IMR-90 (cell line): ENCODE measurements around the gene GATA1. TPM values are rescaled to one million over a fixed set of nuclear protein-coding genes. Genes with fewer than 3 reads are reported as not detected.

Experiments
- ATAC-seq: fragments of 200-7000 bp; cut with Tn5 transposase; 2 replicates; pipeline ENCODE4 v1.9.1; 2020; ENCODE audit warnings: low read depth, mild to moderate bottlenecking, moderate library complexity
- BruUV-seq: library from RNA; stranded (reverse); fragments of 400-500 nt; replicated peaks from 2 replicates; lab custom pipeline; 2021; lab: Mats Ljungman, UMichigan
- CTCF ChIA-PET: fragments of 300-600 bp; formaldehyde crosslinking; extraction: SDS; loops from one replicate; lab custom pipeline; 2021; ENCODE audit warnings: antibody characterized with exemption; lab: Yijun Ruan, JAX
- POLR2A ChIA-PET: fragments of 300-600 bp; sonication (Branson Sonifier 250); formaldehyde crosslinking; loops from one replicate; lab custom pipeline; 2022; ENCODE audit warnings: antibody characterized with exemption; ENCODE audit not compliant: unreplicated experiment; lab: Charles Lee
- DNase-seq: peaks from one replicate; pipeline ENCODE4 v3.0.0; 2013
- H2AFZ ChIP-seq: replicated peaks from 2 replicates; pipeline ENCODE3; 2013; ENCODE audit warnings: low read length, mild to moderate bottlenecking; ENCODE audit not compliant: poor library complexity
- H2AK5ac ChIP-seq: 2 replicates; pipeline ENCODE4 v1.6.1; 2013; ENCODE audit warnings: low read depth, low read length, inconsistent platforms
- H2AK9ac ChIP-seq: replicated peaks from 2 replicates; pipeline ENCODE3; 2013; ENCODE audit warnings: mild to moderate bottlenecking, low read depth, low read length, moderate library complexity; ENCODE audit not compliant: poor library complexity
- H2BK120ac ChIP-seq: 2 replicates; pipeline ENCODE4 v1.6.1; 2013; ENCODE audit warnings: low read depth, low read length, inconsistent platforms
- H2BK15ac ChIP-seq: 3 replicates; pipeline ENCODE4 v1.6.1; 2013; ENCODE audit warnings: low read depth, low read length, inconsistent platforms
- H2BK20ac ChIP-seq: 2 replicates; pipeline ENCODE4 v1.6.1; 2013; ENCODE audit warnings: low read depth, mild to moderate bottlenecking, inconsistent platforms, low read length, moderate library complexity
- H2BK5ac ChIP-seq: 2 replicates; pipeline ENCODE4 v1.6.1; 2013; ENCODE audit warnings: mild to moderate bottlenecking, low read depth, low read length, inconsistent platforms; ENCODE audit not compliant: poor library complexity, severe bottlenecking
- H3K14ac ChIP-seq: replicated peaks from 2 replicates; pipeline ENCODE4 v1.6.1; 2013; ENCODE audit warnings: low read depth, low read length, inconsistent platforms
- H3K18ac ChIP-seq: 2 replicates; pipeline ENCODE4 v1.6.1; 2013; ENCODE audit warnings: low read depth, low read length, control low read depth
- H3K23ac ChIP-seq: 2 replicates; pipeline ENCODE4 v1.6.1; 2013; ENCODE audit warnings: low read depth, low read length, inconsistent platforms
- H3K27ac ChIP-seq: 2 replicates; pipeline ENCODE4 v1.5.1; 2013; ENCODE audit warnings: mild to moderate bottlenecking, control low read depth, low read length; ENCODE audit not compliant: insufficient read depth
- H3K27me3 ChIP-seq: 2 replicates; pipeline ENCODE4 v1.6.1; 2013; ENCODE audit warnings: low read length; ENCODE audit not compliant: control insufficient read depth, insufficient read depth
- H3K36me3 ChIP-seq: 2 replicates; pipeline ENCODE4 v1.6.1; 2013; ENCODE audit warnings: low read length, mixed read lengths; ENCODE audit not compliant: control insufficient read depth, insufficient read depth
- H3K4ac ChIP-seq: 2 replicates; pipeline ENCODE4 v1.6.1; 2013; ENCODE audit warnings: low read depth, low read length, inconsistent platforms
- H3K4me1 ChIP-seq: 2 replicates; pipeline ENCODE4 v1.6.1; 2013; ENCODE audit warnings: low read length, mixed read lengths; ENCODE audit not compliant: control insufficient read depth, insufficient read depth
- H3K4me2 ChIP-seq: 2 replicates; pipeline ENCODE4 v1.6.1; 2013; ENCODE audit warnings: low read depth, mild to moderate bottlenecking, control low read depth, low read length, moderate library complexity
- H3K4me3 ChIP-seq: 2 replicates; pipeline ENCODE4 v1.5.1; 2013; ENCODE audit warnings: low read depth, mild to moderate bottlenecking, control low read depth, low read length, moderate library complexity; ENCODE audit not compliant: insufficient read depth
- H3K56ac ChIP-seq: 2 replicates; pipeline ENCODE4 v1.6.1; 2013; ENCODE audit warnings: low read length, inconsistent platforms; ENCODE audit not compliant: insufficient read depth; ENCODE audit errors: extremely low read depth
- H3K79me1 ChIP-seq, 2 experiments: 2 replicates each; pipeline ENCODE4 v1.6.1; 2013; ENCODE audit warnings: low read length in 2 of 2, inconsistent platforms in 1 of 2, low read depth in 1 of 2
- H3K9ac ChIP-seq: 2 replicates; pipeline ENCODE4 v1.6.1; 2013; ENCODE audit warnings: low read depth, low read length, control low read depth
- H3K9me1 ChIP-seq: 2 replicates; pipeline ENCODE4 v1.6.1; 2013; ENCODE audit warnings: low read length, inconsistent platforms; ENCODE audit not compliant: insufficient read depth
- H3K9me3 ChIP-seq: 2 replicates; pipeline ENCODE4 v1.6.1; 2013; ENCODE audit warnings: low read length; ENCODE audit not compliant: control insufficient read depth, insufficient read depth
- H4K20me1 ChIP-seq: 2 replicates; pipeline ENCODE4 v1.6.1; 2013; ENCODE audit warnings: low read length, inconsistent platforms; ENCODE audit not compliant: insufficient read depth
- H4K5ac ChIP-seq: 2 replicates; pipeline ENCODE4 v1.6.1; 2013; ENCODE audit warnings: mild to moderate bottlenecking, low read depth, low read length, control low read depth
- H4K8ac ChIP-seq, 2 experiments: 2 replicates each; pipeline ENCODE4 v1.6.1; 2013; ENCODE audit warnings: low read depth in 2 of 2, low read length in 2 of 2, control low read depth in 1 of 2, inconsistent platforms in 1 of 2
- H4K91ac ChIP-seq: 2 replicates; pipeline ENCODE4 v1.6.1; 2013; ENCODE audit warnings: low read depth, low read length, inconsistent platforms; ENCODE audit not compliant: insufficient read depth
- BHLHE40 ChIP-seq: fragments of 150-350 bp; IDR thresholded peaks from 2 replicates; pipeline ENCODE4 v1.6.1; 2016; ENCODE audit warnings: mild to moderate bottlenecking, low read depth, low read length
- FOS ChIP-seq: fragments of 150-350 bp; IDR thresholded peaks from 2 replicates; pipeline ENCODE4 v1.6.1; 2016; ENCODE audit warnings: low read depth, low read length
- POLR2A ChIP-seq: IDR thresholded peaks from 2 replicates; pipeline ENCODE4 v1.6.1; 2012; ENCODE audit warnings: mild to moderate bottlenecking, low read depth, low read length
- WGBS, 2 experiments: methylation state at CpG; one replicate each; pipeline versions ENCODE4 v1.1.5 to v1.1.7; 2013; ENCODE audit warnings: missing lambda C conversion rate in 2 of 2; ENCODE audit not compliant: insufficient read length in 1 of 2; ENCODE audit errors: extremely low coverage in 2 of 2; 5-methylcytosine and 5-hydroxymethylcytosine counted together
- dilution Hi-C: fragments of 300-500 bp; cut with HindIII; formaldehyde crosslinking; loops from one replicate; pipeline ENCODE4 v1.14.3; 2018; ENCODE audit warnings: low sequenced_read_pairs; ENCODE audit not compliant: unreplicated experiment
- in situ Hi-C: fragments of 300-500 bp; cut with MboI; formaldehyde crosslinking; loops from 3 replicates; pipeline ENCODE4 v1.14.3; 2019; ENCODE audit warnings: low sequenced_read_pairs, inconsistent platforms, mixed read lengths
- intact Hi-C: fragments of 100-400 bp; cut with micrococcal nuclease; formaldehyde crosslinking; loops from 2 replicates; pipeline ENCODE4 v1.10.0; 2022
- polyA plus RNA-seq, 3 experiments: library from polyadenylated mRNA; depleted of rRNA; stranded (reverse); fragments of >200 nt; gene quantifications; 2 replicates each; pipeline ENCODE4 v1.2.3, GENCODE V29; 2012; ENCODE audit warnings: low replicate concordance in 1 of 3
- total RNA-seq: library from RNA; depleted of rRNA; stranded (reverse); fragments of >200 nt; gene quantifications from 2 replicates; pipeline ENCODE4 v1.2.3, GENCODE V29; 2012

The GATA1 gene
- total and polyA plus RNA-seq, 2 of the 4 experiments (the other 2 are of a cell fraction): not detected

DNA sequence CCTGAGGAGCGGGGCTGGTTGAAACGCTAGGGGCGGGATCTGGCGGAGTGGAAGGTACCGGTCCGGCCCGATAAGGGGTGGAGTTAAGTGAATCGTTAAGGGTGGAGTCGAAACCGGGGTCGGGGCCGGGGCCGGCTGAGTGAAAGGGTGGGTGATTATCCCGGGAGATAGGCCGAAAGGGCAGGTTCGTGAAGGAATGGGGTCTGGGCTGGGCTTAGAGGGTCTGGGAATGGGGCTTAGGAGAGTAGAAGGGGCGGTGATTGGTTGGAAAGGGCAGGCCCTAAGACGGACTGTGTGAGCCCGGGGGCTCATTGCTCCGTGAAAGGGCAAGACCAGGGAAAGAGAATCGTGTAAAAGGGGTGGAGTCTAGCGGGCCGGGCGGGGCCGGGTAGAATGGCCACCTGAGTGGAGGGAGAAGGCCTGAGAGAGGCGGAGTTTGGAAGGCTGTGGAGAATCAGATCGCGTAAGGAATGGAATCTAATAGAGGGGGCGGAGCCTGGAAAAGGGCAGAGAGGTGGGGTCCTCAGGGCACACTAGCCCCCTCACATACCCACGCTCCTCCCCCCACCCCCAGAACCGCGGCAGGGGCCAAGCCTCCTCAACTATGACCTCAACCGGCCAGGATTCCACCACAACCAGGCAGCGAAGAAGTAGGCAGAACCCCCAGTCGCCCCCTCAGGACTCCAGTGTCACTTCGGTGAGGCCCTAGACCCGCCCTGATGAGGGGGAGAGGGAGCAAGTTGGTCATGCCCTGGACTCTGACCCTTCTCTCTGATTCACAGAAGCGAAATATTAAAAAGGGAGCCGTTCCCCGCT lies 15.9 kb downstream of the GATA1 start:
- peak overlapping the region; percentile 84 for H3K4me3 ChIP-seq
- peaks cover 0 to 13% of the 10 kb centered on the region in 2 experiments; a peak in 1 of 4 replicates for H3K79me1 ChIP-seq
- H2BK20ac ChIP-seq: no peak overlapping the region
- no peak for TF ChIP-seq BHLHE40
- TF ChIP-seq FOS: no peak
- peak; percentile 63 for TF ChIP-seq POLR2A
- 33% methylated on average over 15 of the region's 40 CpGs; no CpG with 5 or more reads in 1 of the 2 experiments for WGBS, 2 experiments
- BruUV-seq: no TSS peak
- peaks cover 10% of the 10 kb centered on the region; the same call in 1 of the 2 replicates for H3K9me1 ChIP-seq
- peak overlapping the region; percentile 32 for H3K4me2 ChIP-seq
- H4K91ac ChIP-seq: peak overlapping the region; percentile 19; the same call in 1 of the 2 replicates
- peaks cover 2% of the 10 kb centered on the region; the same call in 1 of the 2 replicates for H3K36me3 ChIP-seq
- peak overlapping the region; percentile 62 for H4K5ac ChIP-seq
- dilution Hi-C loops: no loop called here
- peak overlapping the region; percentile 89 for H2AFZ ChIP-seq
- H3K9me3 ChIP-seq: no peaks in the 10 kb centered on the region
- H3K18ac ChIP-seq: peak overlapping the region; percentile 42; the same call in 1 of the 2 replicates
- H3K14ac ChIP-seq: peak overlapping the region; percentile 67; the same call in 1 of the 2 replicates
- H2BK120ac ChIP-seq: no peak overlapping the region
- no peak overlapping the region for H2BK15ac ChIP-seq
- CTCF ChIA-PET: no interaction called here
- POLR2A ChIA-PET: no interaction called here
- H3K27ac ChIP-seq: peak overlapping the region; percentile 81
- peak overlapping the region; percentile 66 for H2BK5ac ChIP-seq
- in situ Hi-C loops: no loop called here
- peak overlapping the region; percentile 65 for H3K4ac ChIP-seq
- peak overlapping the region; percentile 87 for H3K56ac ChIP-seq
- H4K20me1 ChIP-seq: no peaks in the 10 kb centered on the region
- peak overlapping the region; percentile 69 for H3K9ac ChIP-seq
- peak overlapping the region; percentile 7 for H2AK9ac ChIP-seq
- ATAC-seq (peak; percentile 61), DNase-seq (peak; percentile 60)
- peak overlapping the region; percentile 11; the same call in 1 of the 2 replicates for H2AK5ac ChIP-seq
- no peaks in the 10 kb centered on the region for H3K27me3 ChIP-seq
- no peak overlapping the region for H3K23ac ChIP-seq
- intact Hi-C loops: loop anchor here (10.0 kb wide), 1 partner anchor 907 kb away; no protein-coding TSS in a partner anchor
- H4K8ac ChIP-seq: peak overlapping the region; percentile 78 to 90
- 0 out of 2 replicates have a peak, but pooled peaks cover 3% of the 10 kb centered on the region for H3K4me1 ChIP-seq
